ENCODE measurements around the gene MPIG6B.

DNA sequence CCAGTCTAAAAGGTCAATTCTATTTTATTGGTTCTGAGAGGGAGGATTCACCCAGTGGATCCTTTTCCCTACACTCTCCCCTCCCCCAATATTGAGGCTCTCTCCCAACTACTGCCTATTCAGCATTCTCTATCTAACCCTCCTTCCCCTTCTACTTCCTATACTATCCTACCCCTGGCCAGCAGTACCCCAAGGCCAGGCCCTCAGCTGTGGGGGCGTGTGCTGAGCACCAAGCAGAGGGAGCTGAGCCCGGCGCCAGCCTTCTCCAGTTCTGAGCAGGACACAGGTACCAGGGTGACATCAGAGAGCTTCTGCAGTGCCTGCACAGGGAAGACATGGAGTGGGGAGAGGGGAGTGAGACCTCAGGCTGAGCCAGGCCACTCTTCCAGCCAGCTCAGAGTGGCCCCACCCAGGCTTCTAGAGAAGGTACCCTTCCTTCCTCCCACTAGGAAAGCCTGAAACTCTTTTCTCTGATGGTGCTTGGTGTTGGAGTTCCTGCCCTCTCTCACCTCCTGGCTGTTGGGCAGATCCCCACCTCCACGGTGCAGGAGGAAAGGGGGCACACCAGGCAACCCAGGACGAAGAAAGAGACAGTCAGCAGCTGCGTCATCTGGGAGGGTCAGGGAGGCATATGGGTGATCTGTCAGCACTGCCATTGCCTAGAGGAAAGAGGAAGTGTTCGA is 4.0 kb downstream of the MPIG6B start:
- TF ChIP-seq, protein P1, sequence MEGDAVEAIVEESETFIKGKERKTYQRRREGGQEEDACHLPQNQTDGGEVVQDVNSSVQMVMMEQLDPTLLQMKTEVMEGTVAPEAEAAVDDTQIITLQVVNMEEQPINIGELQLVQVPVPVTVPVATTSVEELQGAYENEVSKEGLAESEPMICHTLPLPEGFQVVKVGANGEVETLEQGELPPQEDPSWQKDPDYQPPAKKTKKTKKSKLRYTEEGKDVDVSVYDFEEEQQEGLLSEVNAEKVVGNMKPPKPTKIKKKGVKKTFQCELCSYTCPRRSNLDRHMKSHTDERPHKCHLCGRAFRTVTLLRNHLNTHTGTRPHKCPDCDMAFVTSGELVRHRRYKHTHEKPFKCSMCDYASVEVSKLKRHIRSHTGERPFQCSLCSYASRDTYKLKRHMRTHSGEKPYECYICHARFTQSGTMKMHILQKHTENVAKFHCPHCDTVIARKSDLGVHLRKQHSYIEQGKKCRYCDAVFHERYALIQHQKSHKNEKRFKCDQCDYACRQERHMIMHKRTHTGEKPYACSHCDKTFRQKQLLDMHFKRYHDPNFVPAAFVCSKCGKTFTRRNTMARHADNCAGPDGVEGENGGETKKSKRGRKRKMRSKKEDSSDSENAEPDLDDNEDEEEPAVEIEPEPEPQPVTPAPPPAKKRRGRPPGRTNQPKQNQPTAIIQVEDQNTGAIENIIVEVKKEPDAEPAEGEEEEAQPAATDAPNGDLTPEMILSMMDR (IDR thresholded peaks at IDR 0.05): no peak
- TF ChIP-seq POLR2A (IDR thresholded peaks at IDR 0.05) (no peak), POLR2AphosphoS5 (IDR thresholded peaks at IDR 0.05) (no peak), EP300 (IDR thresholded peaks at IDR 0.05) (no peak)

Measured in sigmoid colon (tissue), 4 donors.